ENCODE data around the gene RDH5. TPM values are rescaled to one million over a fixed set of nuclear protein-coding genes. Genes with fewer than 3 reads are reported as not detected.
A peak's percentile ranks its signal among the peaks of the same experiment; 100 is the strongest.

The RDH5 gene
- total RNA-seq, 1 donor from 2014 or later = 3.6 TPM

DNA sequence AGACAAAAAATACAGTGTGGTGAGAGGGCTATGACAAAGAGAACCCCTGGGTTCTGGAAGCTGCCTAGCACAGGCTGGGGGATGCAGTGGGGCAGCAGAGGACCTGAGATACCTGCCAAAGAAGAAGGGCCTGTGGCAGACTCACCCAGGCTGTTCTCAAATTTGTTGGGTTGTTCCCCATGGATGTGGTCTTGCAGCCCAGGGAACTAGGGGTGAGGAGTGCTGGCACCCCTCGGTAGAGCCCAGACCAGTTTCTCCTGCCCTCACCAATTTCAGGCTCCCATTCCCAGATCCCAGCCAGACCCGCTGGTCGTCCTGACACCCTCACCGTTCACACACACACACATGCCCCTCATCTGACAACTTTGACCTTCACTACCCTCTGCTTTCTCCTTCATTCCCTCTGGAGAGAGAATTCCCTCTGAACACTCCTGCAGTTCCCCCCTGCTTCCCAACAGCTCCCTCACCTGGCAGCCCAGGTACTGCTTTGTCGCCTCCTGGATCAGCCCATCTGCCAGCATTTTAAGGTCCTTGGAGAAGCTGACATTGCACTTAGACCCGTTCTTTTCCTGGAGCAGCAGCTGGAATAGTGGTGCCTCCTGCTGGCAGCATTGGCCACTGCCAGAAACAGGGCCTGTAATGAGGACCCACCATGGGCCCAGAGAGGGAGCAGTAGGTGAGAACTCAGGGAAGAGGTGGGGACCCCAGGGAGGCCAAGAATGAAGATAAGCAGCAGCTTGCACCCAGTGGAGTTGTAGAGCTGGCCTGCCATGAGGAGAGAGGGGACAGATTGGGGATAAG lies 16.8 kb downstream of the RDH5 start:
- no peaks in the 10 kb centered on the region for H3K27me3 ChIP-seq (ENCODE audit: control insufficient read depth, insufficient read depth, low read length)
- H3K36me3 ChIP-seq (ENCODE audit: control insufficient read depth, insufficient read depth, low read length) = no peaks in the 10 kb centered on the region
- no peak overlapping the region for H3K4me3 ChIP-seq (ENCODE audit: low read depth, low read length)
- DNase-seq (ENCODE audit: low read depth) = no peak
- TF ChIP-seq, protein P1, sequence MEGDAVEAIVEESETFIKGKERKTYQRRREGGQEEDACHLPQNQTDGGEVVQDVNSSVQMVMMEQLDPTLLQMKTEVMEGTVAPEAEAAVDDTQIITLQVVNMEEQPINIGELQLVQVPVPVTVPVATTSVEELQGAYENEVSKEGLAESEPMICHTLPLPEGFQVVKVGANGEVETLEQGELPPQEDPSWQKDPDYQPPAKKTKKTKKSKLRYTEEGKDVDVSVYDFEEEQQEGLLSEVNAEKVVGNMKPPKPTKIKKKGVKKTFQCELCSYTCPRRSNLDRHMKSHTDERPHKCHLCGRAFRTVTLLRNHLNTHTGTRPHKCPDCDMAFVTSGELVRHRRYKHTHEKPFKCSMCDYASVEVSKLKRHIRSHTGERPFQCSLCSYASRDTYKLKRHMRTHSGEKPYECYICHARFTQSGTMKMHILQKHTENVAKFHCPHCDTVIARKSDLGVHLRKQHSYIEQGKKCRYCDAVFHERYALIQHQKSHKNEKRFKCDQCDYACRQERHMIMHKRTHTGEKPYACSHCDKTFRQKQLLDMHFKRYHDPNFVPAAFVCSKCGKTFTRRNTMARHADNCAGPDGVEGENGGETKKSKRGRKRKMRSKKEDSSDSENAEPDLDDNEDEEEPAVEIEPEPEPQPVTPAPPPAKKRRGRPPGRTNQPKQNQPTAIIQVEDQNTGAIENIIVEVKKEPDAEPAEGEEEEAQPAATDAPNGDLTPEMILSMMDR (IDR thresholded peaks at IDR 0.05; ENCODE audit: insufficient read depth, low read length, poor library complexity, severe bottlenecking) = peak; percentile 89

DNA sequence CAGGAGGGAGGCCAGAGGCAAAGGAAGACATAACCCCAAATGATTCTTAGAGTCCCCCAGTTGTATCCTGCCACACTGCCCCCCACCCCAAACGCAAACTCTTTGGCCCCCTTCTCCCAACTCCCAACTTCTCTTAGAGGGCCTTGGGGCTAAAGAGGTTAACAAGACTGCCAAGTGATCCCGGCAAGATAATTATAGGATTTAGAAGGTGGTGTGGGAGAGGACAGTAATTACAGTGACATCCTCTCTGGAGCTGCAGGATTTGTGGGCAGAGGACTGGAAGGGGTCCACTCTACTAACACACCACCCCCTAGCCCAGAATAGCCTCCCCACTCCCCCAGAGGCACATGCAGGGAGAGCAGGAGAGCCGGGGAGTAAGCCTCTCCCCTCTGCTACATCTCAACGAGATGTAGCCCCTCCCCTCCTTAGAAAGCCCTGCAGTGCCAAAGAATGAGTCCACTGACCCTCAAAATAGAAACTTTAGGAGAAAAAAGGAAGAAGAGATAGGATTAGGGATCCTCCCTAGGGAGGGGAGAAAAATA lies 17.5 kb downstream of the RDH5 start:
- Histone ChIP-seq H3K4me3 (ENCODE audit: low read depth, low read length) (peak overlapping the region; percentile 65), H3K36me3 (ENCODE audit: control insufficient read depth, insufficient read depth, low read length) (no peaks in the 10 kb centered on the region), H3K27me3 (ENCODE audit: control insufficient read depth, insufficient read depth, low read length) (no peaks in the 10 kb centered on the region)
- TF ChIP-seq, protein P1 (IDR thresholded peaks at IDR 0.05; ENCODE audit: insufficient read depth, low read length, poor library complexity, severe bottlenecking) = no peak
- no peak for DNase-seq (ENCODE audit: low read depth)

DNA sequence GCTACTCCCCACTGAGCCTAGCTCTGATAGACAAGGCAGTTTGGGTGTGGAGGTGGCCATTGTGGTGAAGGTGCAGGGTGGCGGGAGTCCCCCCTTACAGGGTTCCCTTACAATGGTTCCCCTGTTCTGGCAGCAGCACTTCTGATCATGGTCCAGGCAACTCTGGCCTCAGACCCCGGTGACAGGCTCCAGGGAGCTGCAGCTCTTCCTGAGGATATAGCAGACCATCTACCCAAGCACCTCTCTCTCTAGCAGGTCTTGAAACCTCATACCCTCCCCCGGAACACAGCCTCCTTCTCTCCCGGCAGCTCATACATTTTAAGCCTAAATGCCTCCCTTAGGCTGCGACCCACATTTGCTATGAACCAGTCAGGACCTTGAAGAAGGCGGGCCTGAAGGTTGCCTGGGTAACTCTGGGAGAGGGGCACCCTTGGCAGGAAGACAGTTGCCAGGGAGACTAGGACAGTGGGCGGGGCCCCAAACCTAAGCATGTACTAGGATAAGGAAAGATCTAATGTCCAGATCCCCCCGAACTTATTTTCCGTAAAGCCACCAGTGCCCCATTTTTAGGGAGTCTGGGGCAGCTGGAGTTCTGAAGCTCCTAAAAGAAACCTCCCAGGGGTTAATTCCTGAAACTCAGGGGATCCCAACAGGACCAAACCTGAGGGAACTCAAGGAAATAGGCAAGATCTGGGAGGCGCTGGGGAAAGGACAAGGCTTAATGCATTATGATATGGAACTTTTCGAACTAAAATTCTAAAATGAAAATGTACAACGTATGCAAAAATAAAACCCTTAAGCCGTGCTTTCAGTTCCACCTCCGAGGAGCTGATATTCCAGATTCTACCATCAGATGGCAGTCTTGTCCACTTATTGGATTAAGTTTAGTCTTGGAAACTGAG lies 18.2 kb downstream of the RDH5 start:
- Histone ChIP-seq H3K36me3 (ENCODE audit: control insufficient read depth, insufficient read depth, low read length) (no peaks in the 10 kb centered on the region), H3K27me3 (ENCODE audit: control insufficient read depth, insufficient read depth, low read length) (no peaks in the 10 kb centered on the region), H3K4me3 (ENCODE audit: low read depth, low read length) (peak overlapping the region; percentile 65)
- no peak for DNase-seq (ENCODE audit: low read depth)
- TF ChIP-seq, protein P1 (IDR thresholded peaks at IDR 0.05; ENCODE audit: insufficient read depth, low read length, poor library complexity, severe bottlenecking) = peak; percentile 64

DNA sequence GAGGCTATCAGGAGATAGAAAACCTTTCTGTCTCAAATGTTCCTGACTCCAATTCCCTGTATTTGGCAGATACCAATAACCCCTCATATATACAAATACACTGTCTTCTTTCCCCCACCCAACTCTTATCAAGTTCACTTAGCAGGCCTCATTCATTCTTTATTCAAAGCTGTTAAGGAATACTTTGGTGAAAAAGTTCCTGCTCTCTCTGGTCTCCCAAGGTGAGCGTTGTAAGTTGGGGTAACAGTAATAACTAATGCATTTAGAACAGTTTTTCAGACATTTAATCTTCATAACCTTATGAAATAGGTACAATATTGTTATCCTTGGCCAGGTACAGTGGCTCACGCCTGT lies 18.8 kb downstream of the RDH5 start:
- TF ChIP-seq, protein P1 (IDR thresholded peaks at IDR 0.05; ENCODE audit: insufficient read depth, low read length, poor library complexity, severe bottlenecking) = no peak
- Histone ChIP-seq H3K36me3 (ENCODE audit: control insufficient read depth, insufficient read depth, low read length) (no peaks in the 10 kb centered on the region), H3K4me3 (ENCODE audit: low read depth, low read length) (no peak overlapping the region), H3K27me3 (ENCODE audit: control insufficient read depth, insufficient read depth, low read length) (no peaks in the 10 kb centered on the region)
- no peak for DNase-seq (ENCODE audit: low read depth)

DNA sequence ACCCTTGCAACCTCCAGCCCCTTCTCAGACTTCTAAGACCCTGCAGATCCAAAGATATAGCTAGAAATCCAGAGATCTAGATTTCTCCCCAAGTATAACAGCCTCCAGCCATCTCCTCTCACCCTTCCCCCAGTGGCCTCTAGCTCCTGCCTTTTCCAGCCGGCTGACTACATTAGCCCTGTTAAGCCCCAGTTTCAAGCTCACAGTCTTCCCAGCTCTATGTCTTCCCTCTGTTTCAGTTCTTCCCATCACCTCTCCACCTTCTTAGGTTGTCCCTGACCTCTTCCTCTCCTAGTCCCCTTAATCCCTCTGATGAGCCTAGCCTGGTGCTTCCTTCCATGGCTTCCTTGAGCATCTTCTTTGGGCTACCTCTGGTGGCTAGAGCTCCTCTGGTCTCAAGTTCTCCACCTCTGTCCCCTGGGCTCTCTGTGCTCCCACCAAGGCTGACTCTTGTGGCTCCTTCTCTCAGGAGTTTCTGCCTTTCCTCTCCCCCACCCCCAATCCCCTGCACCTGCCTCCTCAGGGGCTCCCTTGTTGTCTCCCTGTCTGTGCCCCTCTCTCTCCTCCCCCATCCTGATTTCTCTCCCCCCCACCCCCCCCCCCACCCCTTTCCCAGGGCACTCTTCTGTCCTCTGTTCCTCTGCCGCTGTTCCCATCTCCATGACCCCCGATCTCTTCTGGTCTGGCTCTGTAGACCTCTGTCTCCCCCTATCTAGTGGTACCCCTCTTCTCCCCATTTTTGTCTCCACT lies 21.9 kb downstream of the RDH5 start:
- Histone ChIP-seq H3K4me3 (ENCODE audit: low read depth, low read length) (no peak overlapping the region), H3K27me3 (ENCODE audit: control insufficient read depth, insufficient read depth, low read length) (no peaks in the 10 kb centered on the region), H3K36me3 (ENCODE audit: control insufficient read depth, insufficient read depth, low read length) (no peaks in the 10 kb centered on the region)
- DNase-seq (ENCODE audit: low read depth) = no peak
- TF ChIP-seq, protein P1 (IDR thresholded peaks at IDR 0.05; ENCODE audit: insufficient read depth, low read length, poor library complexity, severe bottlenecking) = no peak

Measured in kidney epithelial cell (primary cell).